Measurements from ENCODE around the gene CAMK1D. TPM values are rescaled to one million over a fixed set of nuclear protein-coding genes. Genes with fewer than 3 reads are reported as not detected.

Gene CAMK1D
- total RNA-seq, 1 experiment from 2014 or later = 6.3 TPM

GRCh38 chr10:12443026-12443425 is 93.7 kb downstream of the CAMK1D start:
- Histone ChIP-seq H3K56ac (ENCODE audit: insufficient read length, low read depth, low read length) (no peak overlapping the region), H3K14ac (ENCODE audit: insufficient read depth, low read length) (no peak overlapping the region), H3K79me2 (ENCODE audit: insufficient read depth, low read length) (no peaks in the 10 kb centered on the region), H4K91ac (ENCODE audit: insufficient read length, low read depth, low read length) (no peak overlapping the region), H3K23ac (ENCODE audit: insufficient read length, low read depth, low read length) (no peak overlapping the region), H3K9ac (ENCODE audit: extremely low read depth, insufficient read length, low read length) (no peak overlapping the region), H2BK20ac (ENCODE audit: low read depth, low read length, poor library complexity, severe bottlenecking) (no peak overlapping the region), H4K5ac (ENCODE audit: insufficient read length, low read depth, low read length) (no peak overlapping the region), H3K23me2 (ENCODE audit: insufficient read length, low read depth, low read length, poor library complexity, severe bottlenecking) (no peaks in the 10 kb centered on the region), H3K27ac (ENCODE audit: insufficient read length, low read depth, low read length) (no peak overlapping the region), H2BK5ac (ENCODE audit: insufficient read length, low read length) (no peak overlapping the region), H3T11ph (ENCODE audit: low read length) (no peak overlapping the region), H3K79me1 (ENCODE audit: insufficient read depth, low read depth, low read length, poor library complexity, severe bottlenecking) (no peaks in the 10 kb centered on the region), H4K20me1 (ENCODE audit: control insufficient read depth, insufficient read depth, insufficient read length) (no peaks in the 10 kb centered on the region), H4K8ac (replicated peaks; ENCODE audit: insufficient read length, low read depth, low read length) (no peak overlapping the region), H3K4me2 (ENCODE audit: insufficient read depth, insufficient read length, low read length) (no peak overlapping the region), H2BK12ac (ENCODE audit: insufficient read length, low read depth, low read length) (no peak overlapping the region), H2AK5ac (ENCODE audit: insufficient read length, low read length) (no peak overlapping the region), H2BK120ac (ENCODE audit: low read depth, low read length, poor library complexity, severe bottlenecking) (no peak overlapping the region), H2BK15ac (ENCODE audit: low read depth, low read length) (no peak overlapping the region), H3K4ac (ENCODE audit: low read depth, low read length) (no peak overlapping the region), H2AFZ (ENCODE audit: low read length) (no peak overlapping the region), H3K27me3 (ENCODE audit: insufficient read depth, low read length) (no peaks in the 10 kb centered on the region), H3K18ac (ENCODE audit: insufficient read length, low read depth, low read length) (no peak overlapping the region), H3K4me1 (ENCODE audit: insufficient read depth, low read length) (no peaks in the 10 kb centered on the region), H3K9me3 (ENCODE audit: control insufficient read depth, low read depth, low read length) (no peaks in the 10 kb centered on the region)
- Mint-ChIP-seq H3K9me3 (peaks cover 10 to 11% of the 10 kb centered on the region in 2 experiments), H3K27ac (no peak overlapping the region), H3K36me3 (ENCODE audit: insufficient read depth in 1 of 3, low read depth in 3 of 3) (peaks cover 2 to 12% (median 5%) of the 10 kb centered on the region in 3 experiments; a peak in 4 of 7 replicates), H3K4me3 (no peak overlapping the region), H3K4me1 (peaks cover 14 to 17% of the 10 kb centered on the region in 2 experiments), H3K27me3 (ENCODE audit: low read depth) (no peaks in the 10 kb centered on the region)
- no peak for DNase-seq
- WGBS (ENCODE audit: extremely low coverage, insufficient read length, low lambda C conversion rate) = no CpG with 5 or more reads among the region's 8 CpGs
- TF ChIP-seq CTCF (conservative IDR thresholded peaks at IDR 0.05) = no peak

All from H9 (cell line).